ENCODE data around the gene MEIKIN.

DNA sequence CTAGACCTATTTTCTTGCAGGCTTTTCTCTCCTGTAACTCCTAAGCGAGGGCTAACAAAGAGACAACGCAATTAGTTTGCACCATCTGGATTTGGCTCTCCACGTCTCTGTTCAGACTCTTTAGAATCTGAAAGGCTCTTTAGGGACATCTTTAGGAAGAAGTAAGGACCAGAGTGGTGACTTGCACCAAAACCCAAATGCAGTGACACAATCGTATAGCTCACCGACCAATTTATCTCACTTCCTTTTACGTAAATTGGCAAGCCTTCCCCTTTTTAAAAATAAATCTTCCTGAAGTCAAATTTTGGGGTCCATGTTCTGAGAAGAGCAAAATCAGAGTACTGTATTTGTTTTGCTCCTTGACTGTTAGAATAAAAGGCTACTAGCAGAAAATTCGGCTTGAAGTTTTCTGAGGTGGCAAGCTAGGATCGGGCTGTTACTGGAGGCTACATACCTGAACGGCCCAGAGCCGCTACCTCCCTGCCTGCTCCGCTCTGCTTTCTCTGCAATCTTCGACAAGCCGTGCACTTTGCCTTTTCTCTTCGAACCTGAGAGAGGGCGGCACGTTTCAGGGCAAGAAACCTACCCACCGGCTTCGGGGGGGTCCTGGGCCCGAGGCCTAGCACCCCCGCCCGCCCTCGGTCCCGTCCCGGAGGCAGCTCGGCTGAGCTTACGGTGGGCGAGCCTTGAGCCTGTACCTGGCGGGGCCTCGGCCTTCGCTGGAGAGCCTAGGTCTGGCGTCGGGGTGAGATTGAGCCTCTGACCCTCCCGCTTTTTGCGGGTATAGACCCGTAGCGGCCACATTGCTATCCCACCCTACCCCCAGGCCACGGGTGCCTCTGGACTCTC is 537 bp downstream of the MEIKIN start:
- TF ChIP-seq, protein P1, sequence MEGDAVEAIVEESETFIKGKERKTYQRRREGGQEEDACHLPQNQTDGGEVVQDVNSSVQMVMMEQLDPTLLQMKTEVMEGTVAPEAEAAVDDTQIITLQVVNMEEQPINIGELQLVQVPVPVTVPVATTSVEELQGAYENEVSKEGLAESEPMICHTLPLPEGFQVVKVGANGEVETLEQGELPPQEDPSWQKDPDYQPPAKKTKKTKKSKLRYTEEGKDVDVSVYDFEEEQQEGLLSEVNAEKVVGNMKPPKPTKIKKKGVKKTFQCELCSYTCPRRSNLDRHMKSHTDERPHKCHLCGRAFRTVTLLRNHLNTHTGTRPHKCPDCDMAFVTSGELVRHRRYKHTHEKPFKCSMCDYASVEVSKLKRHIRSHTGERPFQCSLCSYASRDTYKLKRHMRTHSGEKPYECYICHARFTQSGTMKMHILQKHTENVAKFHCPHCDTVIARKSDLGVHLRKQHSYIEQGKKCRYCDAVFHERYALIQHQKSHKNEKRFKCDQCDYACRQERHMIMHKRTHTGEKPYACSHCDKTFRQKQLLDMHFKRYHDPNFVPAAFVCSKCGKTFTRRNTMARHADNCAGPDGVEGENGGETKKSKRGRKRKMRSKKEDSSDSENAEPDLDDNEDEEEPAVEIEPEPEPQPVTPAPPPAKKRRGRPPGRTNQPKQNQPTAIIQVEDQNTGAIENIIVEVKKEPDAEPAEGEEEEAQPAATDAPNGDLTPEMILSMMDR (IDR thresholded peaks at IDR 0.05): no peak
- no peak for TF ChIP-seq POLR2A (IDR thresholded peaks at IDR 0.05)

All from sigmoid colon (tissue), 3 donors.